ENCODE results near the gene NDUFA3. TPM values are rescaled to one million over a fixed set of nuclear protein-coding genes. Genes with fewer than 3 reads are reported as not detected.
A peak's percentile ranks its signal among the peaks of the same experiment; 100 is the strongest.

The NDUFA3 gene
- total RNA-seq, 6 donors from 2014 or later: 11.5 to 127 (median 49.5) TPM

GRCh38 chr19:54142166-54142780, 39.6 kb downstream of the NDUFA3 start:
- no peak for DNase-seq
- Histone ChIP-seq H3K36me3 (peaks cover 41 to 63% (median 52%) of the 10 kb centered on the region in 4 donors), H3K27me3 (no peaks in the 10 kb centered on the region), H3K4me3 (no peak overlapping the region), H3K27ac (no peak overlapping the region), H3K4me1 (peaks cover 22 to 34% (median 28%) of the 10 kb centered on the region in 4 donors), H3K9me3 (no peaks in the 10 kb centered on the region)
- TF ChIP-seq POLR2A (IDR thresholded peaks at IDR 0.05) (no peak), POLR2AphosphoS5 (IDR thresholded peaks at IDR 0.05) (no peak)
- TF ChIP-seq, protein P1, sequence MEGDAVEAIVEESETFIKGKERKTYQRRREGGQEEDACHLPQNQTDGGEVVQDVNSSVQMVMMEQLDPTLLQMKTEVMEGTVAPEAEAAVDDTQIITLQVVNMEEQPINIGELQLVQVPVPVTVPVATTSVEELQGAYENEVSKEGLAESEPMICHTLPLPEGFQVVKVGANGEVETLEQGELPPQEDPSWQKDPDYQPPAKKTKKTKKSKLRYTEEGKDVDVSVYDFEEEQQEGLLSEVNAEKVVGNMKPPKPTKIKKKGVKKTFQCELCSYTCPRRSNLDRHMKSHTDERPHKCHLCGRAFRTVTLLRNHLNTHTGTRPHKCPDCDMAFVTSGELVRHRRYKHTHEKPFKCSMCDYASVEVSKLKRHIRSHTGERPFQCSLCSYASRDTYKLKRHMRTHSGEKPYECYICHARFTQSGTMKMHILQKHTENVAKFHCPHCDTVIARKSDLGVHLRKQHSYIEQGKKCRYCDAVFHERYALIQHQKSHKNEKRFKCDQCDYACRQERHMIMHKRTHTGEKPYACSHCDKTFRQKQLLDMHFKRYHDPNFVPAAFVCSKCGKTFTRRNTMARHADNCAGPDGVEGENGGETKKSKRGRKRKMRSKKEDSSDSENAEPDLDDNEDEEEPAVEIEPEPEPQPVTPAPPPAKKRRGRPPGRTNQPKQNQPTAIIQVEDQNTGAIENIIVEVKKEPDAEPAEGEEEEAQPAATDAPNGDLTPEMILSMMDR (IDR thresholded peaks at IDR 0.05): no peak
- WGBS, 2 donors: 85 to 87% methylated on average over 7 of the region's 7 CpGs
- no peak for ATAC-seq (ENCODE audit: low FRiP score in 2 of 2)

GRCh38 chr19:54145541-54146158, 43.0 kb downstream of the NDUFA3 start:
- H3K27me3 ChIP-seq: no peaks in the 10 kb centered on the region
- no peak for DNase-seq
- no peaks in the 10 kb centered on the region for H3K9me3 ChIP-seq
- TF ChIP-seq POLR2AphosphoS5 (IDR thresholded peaks at IDR 0.05) (no peak), POLR2A (IDR thresholded peaks at IDR 0.05) (no peak), EP300 (IDR thresholded peaks at IDR 0.05) (no peak)
- TF ChIP-seq, protein P1 (IDR thresholded peaks at IDR 0.05): no peak
- no peak for ATAC-seq (ENCODE audit: low FRiP score in 2 of 2)
- H3K4me1 ChIP-seq: peaks cover under 1 to 7% (median 4%) of the 10 kb centered on the region in 4 donors
- H3K36me3 ChIP-seq: peaks cover 44 to 91% (median 86%) of the 10 kb centered on the region in 4 donors
- WGBS, 2 donors: 89 to 93% methylated on average over 10 to 28 of the region's 28 CpGs
- no peak overlapping the region for H3K27ac ChIP-seq
- H3K4me3 ChIP-seq: no peak overlapping the region

DNA sequence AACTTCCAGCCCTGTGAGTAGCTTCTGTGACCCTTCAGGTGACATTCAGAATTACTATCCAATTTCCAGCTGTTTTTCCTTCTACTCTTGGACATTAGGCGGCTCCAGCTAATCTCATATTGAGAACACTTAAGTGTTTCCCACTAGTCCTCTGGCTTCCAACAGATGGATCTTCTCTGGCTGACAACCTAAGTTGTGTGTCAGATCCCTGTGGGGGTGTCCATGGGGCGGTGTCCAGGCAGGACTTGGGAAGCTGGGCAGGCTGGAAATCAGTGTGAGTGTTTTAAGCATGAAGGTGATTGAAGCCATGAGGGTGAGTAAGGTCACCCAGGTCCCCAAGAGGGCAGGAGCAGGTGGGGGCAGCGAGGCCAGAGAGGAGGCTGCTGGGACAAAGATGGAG, 45.0 kb downstream of the NDUFA3 start:
- Histone ChIP-seq H3K4me3 (no peak overlapping the region), H3K4me1 (no peaks in the 10 kb centered on the region), H3K36me3 (peaks cover 51 to 100% (median 97%) of the 10 kb centered on the region in 4 donors), H3K9me3 (no peaks in the 10 kb centered on the region), H3K27me3 (no peaks in the 10 kb centered on the region), H3K27ac (no peak overlapping the region)
- WGBS, 2 donors: 67 to 88% methylated on average over 3 of the region's 3 CpGs
- DNase-seq: no peak
- ATAC-seq (ENCODE audit: low FRiP score in 2 of 2): peak in 1 of 2 donors; percentile 62
- TF ChIP-seq POLR2AphosphoS5 (IDR thresholded peaks at IDR 0.05) (no peak), POLR2A (IDR thresholded peaks at IDR 0.05) (no peak), EP300 (IDR thresholded peaks at IDR 0.05) (no peak)
- TF ChIP-seq, protein P1 (IDR thresholded peaks at IDR 0.05): no peak

- H3K9me3 ChIP-seq: no peaks in the 10 kb centered on the region
- H3K36me3 ChIP-seq: peaks cover 51 to 100% (median 97%) of the 10 kb centered on the region in 4 donors
- no peak overlapping the region for H3K4me3 ChIP-seq
- H3K27me3 ChIP-seq: no peaks in the 10 kb centered on the region
- H3K27ac ChIP-seq: no peak overlapping the region
- TF ChIP-seq POLR2AphosphoS5 (IDR thresholded peaks at IDR 0.05): no peak
- TF ChIP-seq, protein P1 (IDR thresholded peaks at IDR 0.05): no peak
- no peak for TF ChIP-seq POLR2A (IDR thresholded peaks at IDR 0.05)
- no peak for TF ChIP-seq EP300 (IDR thresholded peaks at IDR 0.05)
- DNase-seq (peak in 1 of 2 donors; percentile 78), ATAC-seq (ENCODE audit: low FRiP score in 2 of 2) (no peak)
- 84 to 91% methylated on average over 5 to 19 of the region's 19 CpGs for WGBS, 2 donors
- no peaks in the 10 kb centered on the region for H3K4me1 ChIP-seq
These were observed 45.5 kb downstream of the NDUFA3 start for GRCh38 chr19:54148158-54148557.

Data from upper lobe of left lung (tissue), 6 donors.